Activated CD4-positive, alpha-beta T cell treated with anti-CD3 and anti-CD28 coated beads for 24 hours (primary cell): Measurements from ENCODE around the gene RHBG.
A peak's percentile ranks its signal among the peaks of the same experiment; 100 is the strongest.

Source experiments
- DNase-seq, 2 donors: peaks; one replicate each; pipeline ENCODE4 v3.0.0-alpha.2; 2020; ENCODE audit warnings: low read depth in 2 of 2

RHBG gene

GRCh38 chr1:156407344-156407743, 38.3 kb downstream of the RHBG start:
- DNase-seq, result no peak

- no peak for DNase-seq
These were observed 38.7 kb downstream of the RHBG start for GRCh38 chr1:156407760-156408159.

GRCh38 chr1:156409439-156409838, 40.4 kb downstream of the RHBG start:
- DNase-seq, result no peak

- DNase-seq, result no peak
These were observed 41.2 kb downstream of the RHBG start for GRCh38 chr1:156410238-156410637.

GRCh38 chr1:156410740-156411139, 41.7 kb downstream of the RHBG start:
- DNase-seq, result no peak

- DNase-seq, result no peak
These were observed 43.8 kb downstream of the RHBG start for GRCh38 chr1:156412653-156413321.

GRCh38 chr1:156413391-156414246, 44.6 kb downstream of the RHBG start:
- no peak for DNase-seq

GRCh38 chr1:156414461-156415064, 45.6 kb downstream of the RHBG start:
- DNase-seq, result no peak

- DNase-seq, result no peak
These were observed 48.0 kb downstream of the RHBG start for GRCh38 chr1:156416993-156417392.

- no peak for DNase-seq
These were observed 48.5 kb downstream of the RHBG start for GRCh38 chr1:156417401-156418020.

GRCh38 chr1:156418416-156419070, 49.5 kb downstream of the RHBG start:
- DNase-seq, result no peak

- no peak for DNase-seq
These were observed 50.8 kb downstream of the RHBG start for GRCh38 chr1:156419854-156420204.

GRCh38 chr1:156420205-156421061, 51.4 kb downstream of the RHBG start:
- DNase-seq, result no peak

- DNase-seq, result peak; percentile 55 to 63
These were observed 52.3 kb downstream of the RHBG start for GRCh38 chr1:156421062-156421938.

- no peak for DNase-seq
These were observed 53.1 kb downstream of the RHBG start for GRCh38 chr1:156421939-156422601.

- no peak for DNase-seq
These were observed 53.6 kb downstream of the RHBG start for GRCh38 chr1:156422602-156423091.

- no peak for DNase-seq
These were observed 54.7 kb downstream of the RHBG start for GRCh38 chr1:156423422-156424352.

- no peak for DNase-seq
These were observed 55.9 kb downstream of the RHBG start for GRCh38 chr1:156424806-156425432.
